ENCODE results near the gene SMAD3.

GRCh38 chr15:67189326-67190051 is 124.1 kb downstream of the SMAD3 start:
- TF ChIP-seq EZH2 (IDR thresholded peaks at IDR 0.05; ENCODE audit: insufficient read depth, poor library complexity, severe bottlenecking), result no peak
- TF ChIP-seq EZH2phosphoT487 (IDR thresholded peaks at IDR 0.05; ENCODE audit: insufficient read depth, low read depth), result no peak
